IMR-90 (cell line): ENCODE results near the gene HBZ. TPM values are rescaled to one million over a fixed set of nuclear protein-coding genes. Genes with fewer than 3 reads are reported as not detected.
"Not testable (repeated sequence)": the region's sequence is repeated elsewhere in the genome, so short reads cannot be mapped to it uniquely, and the experiment has no call there.

Experiments
- ATAC-seq: fragments of 200-7000 bp; cut with Tn5 transposase; 2 replicates; pipeline ENCODE4 v1.9.1; 2020; ENCODE audit warnings: low read depth, mild to moderate bottlenecking, moderate library complexity
- BruUV-seq: library from RNA; stranded (reverse); fragments of 400-500 nt; replicated peaks from 2 replicates; lab custom pipeline; 2021; lab: Mats Ljungman, UMichigan
- CTCF ChIA-PET: fragments of 300-600 bp; formaldehyde crosslinking; extraction: SDS; loops from one replicate; lab custom pipeline; 2021; ENCODE audit warnings: antibody characterized with exemption; lab: Yijun Ruan, JAX
- POLR2A ChIA-PET: fragments of 300-600 bp; sonication (Branson Sonifier 250); formaldehyde crosslinking; loops from one replicate; lab custom pipeline; 2022; ENCODE audit warnings: antibody characterized with exemption; ENCODE audit not compliant: unreplicated experiment; lab: Charles Lee
- DNase-seq: peaks from one replicate; pipeline ENCODE4 v3.0.0; 2013
- H2AFZ ChIP-seq: replicated peaks from 2 replicates; pipeline ENCODE3; 2013; ENCODE audit warnings: low read length, mild to moderate bottlenecking; ENCODE audit not compliant: poor library complexity
- H2AK5ac ChIP-seq: 2 replicates; pipeline ENCODE4 v1.6.1; 2013; ENCODE audit warnings: low read depth, low read length, inconsistent platforms
- H2AK9ac ChIP-seq: replicated peaks from 2 replicates; pipeline ENCODE3; 2013; ENCODE audit warnings: mild to moderate bottlenecking, low read depth, low read length, moderate library complexity; ENCODE audit not compliant: poor library complexity
- H2BK120ac ChIP-seq: 2 replicates; pipeline ENCODE4 v1.6.1; 2013; ENCODE audit warnings: low read depth, low read length, inconsistent platforms
- H2BK15ac ChIP-seq: 3 replicates; pipeline ENCODE4 v1.6.1; 2013; ENCODE audit warnings: low read depth, low read length, inconsistent platforms
- H2BK20ac ChIP-seq: 2 replicates; pipeline ENCODE4 v1.6.1; 2013; ENCODE audit warnings: low read depth, mild to moderate bottlenecking, inconsistent platforms, low read length, moderate library complexity
- H2BK5ac ChIP-seq: 2 replicates; pipeline ENCODE4 v1.6.1; 2013; ENCODE audit warnings: mild to moderate bottlenecking, low read depth, low read length, inconsistent platforms; ENCODE audit not compliant: poor library complexity, severe bottlenecking
- H3K14ac ChIP-seq: replicated peaks from 2 replicates; pipeline ENCODE4 v1.6.1; 2013; ENCODE audit warnings: low read depth, low read length, inconsistent platforms
- H3K18ac ChIP-seq: 2 replicates; pipeline ENCODE4 v1.6.1; 2013; ENCODE audit warnings: low read depth, low read length, control low read depth
- H3K23ac ChIP-seq: 2 replicates; pipeline ENCODE4 v1.6.1; 2013; ENCODE audit warnings: low read depth, low read length, inconsistent platforms
- H3K27ac ChIP-seq: 2 replicates; pipeline ENCODE4 v1.5.1; 2013; ENCODE audit warnings: mild to moderate bottlenecking, control low read depth, low read length; ENCODE audit not compliant: insufficient read depth
- H3K27me3 ChIP-seq: 2 replicates; pipeline ENCODE4 v1.6.1; 2013; ENCODE audit warnings: low read length; ENCODE audit not compliant: control insufficient read depth, insufficient read depth
- H3K36me3 ChIP-seq: 2 replicates; pipeline ENCODE4 v1.6.1; 2013; ENCODE audit warnings: low read length, mixed read lengths; ENCODE audit not compliant: control insufficient read depth, insufficient read depth
- H3K4ac ChIP-seq: 2 replicates; pipeline ENCODE4 v1.6.1; 2013; ENCODE audit warnings: low read depth, low read length, inconsistent platforms
- H3K4me1 ChIP-seq: 2 replicates; pipeline ENCODE4 v1.6.1; 2013; ENCODE audit warnings: low read length, mixed read lengths; ENCODE audit not compliant: control insufficient read depth, insufficient read depth
- H3K4me2 ChIP-seq: 2 replicates; pipeline ENCODE4 v1.6.1; 2013; ENCODE audit warnings: low read depth, mild to moderate bottlenecking, control low read depth, low read length, moderate library complexity
- H3K4me3 ChIP-seq: 2 replicates; pipeline ENCODE4 v1.5.1; 2013; ENCODE audit warnings: low read depth, mild to moderate bottlenecking, control low read depth, low read length, moderate library complexity; ENCODE audit not compliant: insufficient read depth
- H3K56ac ChIP-seq: 2 replicates; pipeline ENCODE4 v1.6.1; 2013; ENCODE audit warnings: low read length, inconsistent platforms; ENCODE audit not compliant: insufficient read depth; ENCODE audit errors: extremely low read depth
- H3K79me1 ChIP-seq, 2 experiments: 2 replicates each; pipeline ENCODE4 v1.6.1; 2013; ENCODE audit warnings: low read length in 2 of 2, inconsistent platforms in 1 of 2, low read depth in 1 of 2
- H3K9ac ChIP-seq: 2 replicates; pipeline ENCODE4 v1.6.1; 2013; ENCODE audit warnings: low read depth, low read length, control low read depth
- H3K9me1 ChIP-seq: 2 replicates; pipeline ENCODE4 v1.6.1; 2013; ENCODE audit warnings: low read length, inconsistent platforms; ENCODE audit not compliant: insufficient read depth
- H3K9me3 ChIP-seq: 2 replicates; pipeline ENCODE4 v1.6.1; 2013; ENCODE audit warnings: low read length; ENCODE audit not compliant: control insufficient read depth, insufficient read depth
- H4K20me1 ChIP-seq: 2 replicates; pipeline ENCODE4 v1.6.1; 2013; ENCODE audit warnings: low read length, inconsistent platforms; ENCODE audit not compliant: insufficient read depth
- H4K5ac ChIP-seq: 2 replicates; pipeline ENCODE4 v1.6.1; 2013; ENCODE audit warnings: mild to moderate bottlenecking, low read depth, low read length, control low read depth
- H4K8ac ChIP-seq, 2 experiments: 2 replicates each; pipeline ENCODE4 v1.6.1; 2013; ENCODE audit warnings: low read depth in 2 of 2, low read length in 2 of 2, control low read depth in 1 of 2, inconsistent platforms in 1 of 2
- H4K91ac ChIP-seq: 2 replicates; pipeline ENCODE4 v1.6.1; 2013; ENCODE audit warnings: low read depth, low read length, inconsistent platforms; ENCODE audit not compliant: insufficient read depth
- WGBS, 2 experiments: methylation state at CpG; one replicate each; pipeline versions ENCODE4 v1.1.5 to v1.1.7; 2013; ENCODE audit warnings: missing lambda C conversion rate in 2 of 2; ENCODE audit not compliant: insufficient read length in 1 of 2; ENCODE audit errors: extremely low coverage in 2 of 2; 5-methylcytosine and 5-hydroxymethylcytosine counted together
- dilution Hi-C: fragments of 300-500 bp; cut with HindIII; formaldehyde crosslinking; loops from one replicate; pipeline ENCODE4 v1.14.3; 2018; ENCODE audit warnings: low sequenced_read_pairs; ENCODE audit not compliant: unreplicated experiment
- in situ Hi-C: fragments of 300-500 bp; cut with MboI; formaldehyde crosslinking; loops from 3 replicates; pipeline ENCODE4 v1.14.3; 2019; ENCODE audit warnings: low sequenced_read_pairs, inconsistent platforms, mixed read lengths
- intact Hi-C: fragments of 100-400 bp; cut with micrococcal nuclease; formaldehyde crosslinking; loops from 2 replicates; pipeline ENCODE4 v1.10.0; 2022
- polyA plus RNA-seq, 3 experiments: library from polyadenylated mRNA; depleted of rRNA; stranded (reverse); fragments of >200 nt; gene quantifications; 2 replicates each; pipeline ENCODE4 v1.2.3, GENCODE V29; 2012; ENCODE audit warnings: low replicate concordance in 1 of 3
- total RNA-seq: library from RNA; depleted of rRNA; stranded (reverse); fragments of >200 nt; gene quantifications from 2 replicates; pipeline ENCODE4 v1.2.3, GENCODE V29; 2012

Gene HBZ
- total and polyA plus RNA-seq, 2 of the 4 experiments (the other 2 are of a cell fraction), result not detected

- BruUV-seq, POLR2A ChIA-PET, H4K20me1 ChIP-seq, H3K18ac ChIP-seq, DNase-seq, H2AFZ ChIP-seq, H3K4me2 ChIP-seq, H4K5ac ChIP-seq, H3K27ac ChIP-seq, H2BK15ac ChIP-seq, H3K4me1 ChIP-seq, in situ Hi-C loops, H3K9me1 ChIP-seq, H4K8ac ChIP-seq, H3K9ac ChIP-seq, H2BK20ac ChIP-seq, H3K4me3 ChIP-seq, CTCF ChIA-PET, H2AK5ac ChIP-seq, H3K56ac ChIP-seq, H3K9me3 ChIP-seq, H2AK9ac ChIP-seq, H3K4ac ChIP-seq, H2BK5ac ChIP-seq, H3K23ac ChIP-seq, intact Hi-C loops, H3K79me1 ChIP-seq, ATAC-seq, H4K91ac ChIP-seq, dilution Hi-C loops, H2BK120ac ChIP-seq, H3K14ac ChIP-seq, H3K36me3 ChIP-seq: not testable (repeated sequence)
- no CpG with 5 or more reads among the region's 44 CpGs for WGBS, 2 experiments
- H3K27me3 ChIP-seq, result peaks cover 45% of the 10 kb centered on the region
Observed at GRCh38 chr16:173211-173854, 20.9 kb downstream of the HBZ start.

GRCh38 chr16:173928-174769 is 21.7 kb downstream of the HBZ start:
- not testable (repeated sequence) for H3K9me1 ChIP-seq
- peak; percentile 30 for ATAC-seq

More at GRCh38 chr16:173928-174769, 21.7 kb downstream of the HBZ start:
- H2BK5ac ChIP-seq, H3K18ac ChIP-seq, H3K36me3 ChIP-seq, H2BK20ac ChIP-seq, intact Hi-C loops, H4K8ac ChIP-seq, H3K27ac ChIP-seq, H3K4me1 ChIP-seq, H2AFZ ChIP-seq, H3K4me3 ChIP-seq, H3K4ac ChIP-seq, H2AK9ac ChIP-seq, H3K79me1 ChIP-seq, H3K4me2 ChIP-seq, dilution Hi-C loops, H2AK5ac ChIP-seq, H2BK15ac ChIP-seq, H4K5ac ChIP-seq, H3K9ac ChIP-seq, H3K9me3 ChIP-seq, in situ Hi-C loops, H4K20me1 ChIP-seq, BruUV-seq, H4K91ac ChIP-seq, H3K14ac ChIP-seq, DNase-seq, CTCF ChIA-PET, H2BK120ac ChIP-seq, H3K23ac ChIP-seq: not testable (repeated sequence)
- POLR2A ChIA-PET, result interaction anchor here (0.6 kb wide), 1 partner anchor 8 kb away, joined by 12 read pairs; no protein-coding TSS in a partner anchor
- Histone ChIP-seq H3K27me3 (peaks cover 41% of the 10 kb centered on the region), H3K56ac (peak overlapping the region; percentile 92; the same call in 1 of the 2 replicates)
- WGBS, 2 experiments, result no CpG with 5 or more reads among the region's 13 CpGs
